Activated CD4-positive, alpha-beta T cell treated with anti-CD3 and anti-CD28 coated beads for 48 hours (primary cell): Measurements from ENCODE around the gene HDHD3.
"Not testable (repeated sequence)": the region's sequence is repeated elsewhere in the genome, so short reads cannot be mapped to it uniquely, and the experiment has no call there.

Experiments used
- DNase-seq: peaks from one replicate; pipeline ENCODE4 v3.0.0-alpha.2; 2020

HDHD3 gene

GRCh38 chr9:113388833-113389232, 12.0 kb upstream of the HDHD3 start:
- no peak for DNase-seq

GRCh38 chr9:113387560-113388230, 10.9 kb upstream of the HDHD3 start:
- no peak for DNase-seq

- no peak for DNase-seq
Observed at GRCh38 chr9:113386571-113387393, 10.0 kb upstream of the HDHD3 start.

- no peak for DNase-seq
Observed at GRCh38 chr9:113381909-113382411, 5.2 kb upstream of the HDHD3 start.

GRCh38 chr9:113381441-113381840, 4.7 kb upstream of the HDHD3 start:
- DNase-seq = not testable (repeated sequence)

- DNase-seq = no peak
Observed at GRCh38 chr9:113380869-113381378, 4.1 kb upstream of the HDHD3 start.

GRCh38 chr9:113379829-113380210, 3.0 kb upstream of the HDHD3 start:
- not testable (repeated sequence) for DNase-seq

GRCh38 chr9:113379094-113379828, 2.5 kb upstream of the HDHD3 start:
- not testable (repeated sequence) for DNase-seq

GRCh38 chr9:113375057-113376023, 1.4 kb downstream of the HDHD3 start:
- DNase-seq = no peak

GRCh38 chr9:113373676-113374392, 3.0 kb downstream of the HDHD3 start:
- DNase-seq = no peak

- DNase-seq = no peak
Observed at GRCh38 chr9:113373256-113373655, 3.5 kb downstream of the HDHD3 start.

- DNase-seq = no peak
Observed at GRCh38 chr9:113372059-113372458, 4.7 kb downstream of the HDHD3 start.

- no peak for DNase-seq
Observed at GRCh38 chr9:113370806-113371325, 5.9 kb downstream of the HDHD3 start.

GRCh38 chr9:113369855-113370140, 7.0 kb downstream of the HDHD3 start:
- no peak for DNase-seq

- DNase-seq = no peak
Observed at GRCh38 chr9:113368982-113369854, 7.6 kb downstream of the HDHD3 start.

GRCh38 chr9:113368348-113368981, 8.3 kb downstream of the HDHD3 start:
- no peak for DNase-seq

GRCh38 chr9:113365652-113366051, 11.1 kb downstream of the HDHD3 start:
- not testable (repeated sequence) for DNase-seq

GRCh38 chr9:113364951-113365350, 11.8 kb downstream of the HDHD3 start:
- no peak for DNase-seq

- no peak for DNase-seq
Observed at GRCh38 chr9:113363336-113363735, 13.4 kb downstream of the HDHD3 start.
